Glutamatergic neuron (in vitro differentiated cells): ENCODE measurements around the gene EXOC7. TPM values are rescaled to one million over a fixed set of nuclear protein-coding genes. Genes with fewer than 3 reads are reported as not detected.
A peak's percentile ranks its signal among the peaks of the same experiment; 100 is the strongest.

Source experiments
- DNase-seq: peaks from one replicate; pipeline ENCODE4 v3.0.0; 2022
- H3K27ac Mint-ChIP-seq: one replicate; pipeline ENCODE4 v1.8.0; 2020; ENCODE audit warnings: mild to moderate bottlenecking, mixed read lengths, inconsistent platforms; ENCODE audit not compliant: unreplicated experiment
- H3K27me3 Mint-ChIP-seq: one replicate; pipeline ENCODE4 v1.8.0; 2020; ENCODE audit warnings: mild to moderate bottlenecking, moderate library complexity, mixed read lengths, inconsistent platforms; ENCODE audit not compliant: unreplicated experiment
- H3K36me3 Mint-ChIP-seq: one replicate; pipeline ENCODE4 v1.8.0; 2020; ENCODE audit warnings: mild to moderate bottlenecking, mixed read lengths, inconsistent platforms; ENCODE audit not compliant: unreplicated experiment
- H3K4me1 Mint-ChIP-seq: one replicate; pipeline ENCODE4 v1.8.0; 2020; ENCODE audit warnings: mild to moderate bottlenecking, low read depth, mixed read lengths, inconsistent platforms; ENCODE audit not compliant: unreplicated experiment
- H3K4me3 Mint-ChIP-seq: one replicate; pipeline ENCODE4 v1.8.0; 2020; ENCODE audit warnings: mild to moderate bottlenecking, mixed read lengths, inconsistent platforms; ENCODE audit not compliant: unreplicated experiment
- H3K9me3 Mint-ChIP-seq: one replicate; pipeline ENCODE4 v1.8.0; 2020; ENCODE audit warnings: mild to moderate bottlenecking, moderate library complexity, mixed read lengths, inconsistent platforms; ENCODE audit not compliant: unreplicated experiment
- CTCF ChIP-seq: fragments of 200-600 bp; sonication (generic); IDR thresholded peaks from one replicate; pipeline ENCODE4 v1.5.0; 2021; ENCODE audit not compliant: partially characterized antibody, unreplicated experiment
- total RNA-seq: library from RNA; stranded (reverse); fragmentation: NEBNext Ultra II Directional; extraction: Animal tissue kit (Norgen Biotek cat#: 25700); gene quantifications from one replicate; pipeline ENCODE4 v1.2.1, GENCODE V29; 2021; ENCODE audit not compliant: unreplicated experiment

Gene EXOC7
- total RNA-seq, 1 donor from 2014 or later = 249 TPM

DNA sequence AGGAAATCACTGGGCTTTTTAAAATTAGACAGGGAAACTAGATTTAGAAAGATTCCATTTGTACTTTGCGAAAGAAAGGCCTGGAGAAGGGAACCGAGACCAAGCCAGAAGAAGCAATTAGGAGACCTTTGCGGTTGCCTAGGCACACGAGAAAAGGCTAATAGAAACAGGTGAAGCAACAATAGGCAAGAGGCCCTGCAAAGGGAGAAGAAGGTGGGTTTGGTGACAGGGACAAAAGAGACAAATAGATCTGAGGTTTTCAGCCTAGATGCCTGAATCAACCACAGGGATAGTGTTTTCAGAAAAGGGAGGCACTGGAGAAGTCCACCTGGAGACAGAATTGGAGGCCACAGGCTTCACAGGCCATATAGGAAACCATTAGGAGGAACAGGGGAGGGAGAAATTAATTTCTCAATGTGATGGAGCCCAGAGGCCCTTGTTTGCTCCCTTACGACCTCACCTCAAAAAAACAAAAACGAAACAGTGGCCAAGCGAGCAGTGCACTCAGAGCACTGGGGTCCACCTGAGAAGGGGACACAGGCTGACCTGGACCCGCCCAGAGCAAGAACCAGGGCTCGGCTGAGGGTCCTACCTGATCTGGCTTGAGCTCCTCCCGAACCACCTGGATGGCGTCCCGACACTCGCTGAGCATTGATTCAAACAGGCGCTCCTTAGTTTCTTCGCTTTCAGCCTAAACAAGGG is 53.6 kb downstream of the EXOC7 start:
- Mint-ChIP-seq H3K27me3 (peaks cover 2% of the 10 kb centered on the region), H3K9me3 (no peaks in the 10 kb centered on the region), H3K4me1 (peaks cover 2% of the 10 kb centered on the region), H3K4me3 (no peak overlapping the region), H3K27ac (no peak overlapping the region), H3K36me3 (no peaks in the 10 kb centered on the region)
- no peak for DNase-seq
- TF ChIP-seq CTCF = no peak

- Mint-ChIP-seq H3K9me3 (no peaks in the 10 kb centered on the region), H3K4me1 (peaks cover 2% of the 10 kb centered on the region), H3K4me3 (no peak overlapping the region), H3K27me3 (peaks cover 2% of the 10 kb centered on the region), H3K36me3 (no peaks in the 10 kb centered on the region), H3K27ac (no peak overlapping the region)
- TF ChIP-seq CTCF = no peak
- no peak for DNase-seq
Observed at GRCh38 chr17:76049239-76049638, 54.3 kb downstream of the EXOC7 start.

- Mint-ChIP-seq H3K4me1 (peaks cover 2% of the 10 kb centered on the region), H3K27me3 (peaks cover 2% of the 10 kb centered on the region), H3K27ac (no peak overlapping the region), H3K36me3 (no peaks in the 10 kb centered on the region), H3K4me3 (no peak overlapping the region), H3K9me3 (no peaks in the 10 kb centered on the region)
- no peak for TF ChIP-seq CTCF
- no peak for DNase-seq
Observed at GRCh38 chr17:76048711-76049110, 54.9 kb downstream of the EXOC7 start.

- Mint-ChIP-seq H3K27ac (peak overlapping the region; percentile 3), H3K27me3 (peaks cover 2% of the 10 kb centered on the region), H3K36me3 (no peaks in the 10 kb centered on the region)
Observed at GRCh38 chr17:76048025-76048605, 55.5 kb downstream of the EXOC7 start.

More at GRCh38 chr17:76048025-76048605, 55.5 kb downstream of the EXOC7 start:
- H3K4me3 Mint-ChIP-seq = no peak overlapping the region
- peaks cover 2% of the 10 kb centered on the region for H3K4me1 Mint-ChIP-seq
- no peak for TF ChIP-seq CTCF
- no peaks in the 10 kb centered on the region for H3K9me3 Mint-ChIP-seq
- DNase-seq = no peak
